Endodermal cell (in vitro differentiated cells): Measurements from ENCODE around the gene USP47. TPM values are rescaled to one million over a fixed set of nuclear protein-coding genes. Genes with fewer than 3 reads are reported as not detected.

Experiments used
- DNase-seq: peaks from one replicate; pipeline ENCODE4 v3.0.0-alpha.2; 2017
- H3K27ac ChIP-seq: 2 replicates; pipeline ENCODE4 v1.5.1; 2013; ENCODE audit warnings: mild to moderate bottlenecking, low read depth, low read length, moderate library complexity
- H3K27me3 ChIP-seq: 2 replicates; pipeline ENCODE4 v1.6.1; 2013; ENCODE audit warnings: mild to moderate bottlenecking, low read length, moderate library complexity; ENCODE audit not compliant: insufficient read depth, control insufficient read depth, poor library complexity, severe bottlenecking
- H3K36me3 ChIP-seq: 2 replicates; pipeline ENCODE4 v1.7.0; 2013; ENCODE audit warnings: mild to moderate bottlenecking, low read length, moderate library complexity; ENCODE audit not compliant: control insufficient read depth, insufficient read depth
- H3K4me1 ChIP-seq: one replicate; pipeline ENCODE4 v1.7.0; 2013; ENCODE audit warnings: low read length; ENCODE audit not compliant: control insufficient read depth, insufficient read depth
- H3K4me3 ChIP-seq: 2 replicates; pipeline ENCODE4 v1.5.1; 2013; ENCODE audit warnings: mild to moderate bottlenecking, low read length, moderate library complexity
- H3K9ac ChIP-seq: 2 replicates; pipeline ENCODE4 v1.6.1; 2013; ENCODE audit warnings: mild to moderate bottlenecking, low read length, moderate library complexity; ENCODE audit not compliant: poor library complexity, severe bottlenecking; ENCODE audit errors: extremely low read depth
- H3K9me3 ChIP-seq: 2 replicates; pipeline ENCODE4 v1.6.1; 2013; ENCODE audit warnings: mild to moderate bottlenecking, low read length, moderate library complexity; ENCODE audit not compliant: control insufficient read depth
- H3K27ac Mint-ChIP-seq: 2 replicates; pipeline ENCODE4 v1.8.0; 2020; ENCODE audit warnings: mixed read lengths
- H3K27me3 Mint-ChIP-seq: 2 replicates; pipeline ENCODE4 v1.8.0; 2021; ENCODE audit warnings: mild to moderate bottlenecking, mixed read lengths; ENCODE audit not compliant: insufficient read depth
- H3K36me3 Mint-ChIP-seq: 2 replicates; pipeline ENCODE4 v1.8.0; 2020; ENCODE audit warnings: low read depth, mixed read lengths
- H3K4me1 Mint-ChIP-seq: 2 replicates; pipeline ENCODE4 v1.8.0; 2020; ENCODE audit warnings: mixed read lengths
- H3K4me3 Mint-ChIP-seq: 2 replicates; pipeline ENCODE4 v1.8.0; 2020; ENCODE audit warnings: mild to moderate bottlenecking, moderate library complexity, mixed read lengths
- H3K9me3 Mint-ChIP-seq: 2 replicates; pipeline ENCODE4 v1.8.0; 2020; ENCODE audit warnings: mild to moderate bottlenecking, mixed read lengths
- WGBS, 2 experiments: methylation state at CpG; one replicate each; pipeline versions ENCODE4 v1.1.5 to v1.1.7; 2013; ENCODE audit warnings: missing lambda C conversion rate in 2 of 2, mixed read lengths in 1 of 2; ENCODE audit not compliant: insufficient coverage in 1 of 2, insufficient read length in 1 of 2; 5-methylcytosine and 5-hydroxymethylcytosine counted together
- total RNA-seq, 2 donors: library from RNA; stranded (reverse); fragmentation: NEBNext Ultra II Directional in 1 of 2; extraction: Animal tissue kit (Norgen Biotek cat#: 25700) in 1 of 2; gene quantifications; 2 replicates in 1 of 2; 3 replicates in 1 of 2; pipeline ENCODE4 v1.2.1, GENCODE V29; 2021
- TF ChIP-seq, protein P1 (sequence below): fragments of 200-600 bp; sonication (generic); conservative IDR thresholded peaks from 2 replicates; pipeline ENCODE4 v1.5.0; 2021; ENCODE audit warnings: antibody characterized with exemption, mild to moderate bottlenecking

USP47 gene
- total RNA-seq, 2 donors from 2014 or later = 26.3 to 26.9 TPM

DNA sequence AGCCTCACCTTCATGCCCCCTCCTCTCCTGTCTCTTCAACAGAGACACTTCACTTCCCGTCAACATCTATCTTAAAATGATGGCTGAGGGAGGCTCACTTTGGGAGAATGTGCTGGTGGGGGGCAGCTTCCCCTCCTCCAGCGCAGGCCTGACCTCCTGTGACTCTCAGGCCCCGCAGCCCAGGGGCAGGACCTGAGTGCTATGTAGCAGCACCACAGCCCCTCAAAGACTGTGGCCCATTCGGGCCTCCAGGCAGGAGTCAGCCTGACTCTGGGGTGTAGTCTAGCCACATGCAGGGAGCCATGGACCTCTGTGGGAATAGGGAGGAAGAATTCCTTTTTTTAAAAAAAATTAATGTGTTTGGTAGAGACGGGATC lies 123.0 kb downstream of the USP47 start:
- WGBS, 2 experiments = 90 to 100% methylated on average over 2 to 5 of the region's 5 CpGs
- TF ChIP-seq, protein P1, sequence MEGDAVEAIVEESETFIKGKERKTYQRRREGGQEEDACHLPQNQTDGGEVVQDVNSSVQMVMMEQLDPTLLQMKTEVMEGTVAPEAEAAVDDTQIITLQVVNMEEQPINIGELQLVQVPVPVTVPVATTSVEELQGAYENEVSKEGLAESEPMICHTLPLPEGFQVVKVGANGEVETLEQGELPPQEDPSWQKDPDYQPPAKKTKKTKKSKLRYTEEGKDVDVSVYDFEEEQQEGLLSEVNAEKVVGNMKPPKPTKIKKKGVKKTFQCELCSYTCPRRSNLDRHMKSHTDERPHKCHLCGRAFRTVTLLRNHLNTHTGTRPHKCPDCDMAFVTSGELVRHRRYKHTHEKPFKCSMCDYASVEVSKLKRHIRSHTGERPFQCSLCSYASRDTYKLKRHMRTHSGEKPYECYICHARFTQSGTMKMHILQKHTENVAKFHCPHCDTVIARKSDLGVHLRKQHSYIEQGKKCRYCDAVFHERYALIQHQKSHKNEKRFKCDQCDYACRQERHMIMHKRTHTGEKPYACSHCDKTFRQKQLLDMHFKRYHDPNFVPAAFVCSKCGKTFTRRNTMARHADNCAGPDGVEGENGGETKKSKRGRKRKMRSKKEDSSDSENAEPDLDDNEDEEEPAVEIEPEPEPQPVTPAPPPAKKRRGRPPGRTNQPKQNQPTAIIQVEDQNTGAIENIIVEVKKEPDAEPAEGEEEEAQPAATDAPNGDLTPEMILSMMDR = no peak
- H3K27ac Mint-ChIP-seq = no peak overlapping the region
- Histone ChIP-seq H3K9ac (no peak overlapping the region), H3K4me3 (no peak overlapping the region), H3K27me3 (no peaks in the 10 kb centered on the region), H3K27ac (no peak overlapping the region), H3K36me3 (peaks cover 15% of the 10 kb centered on the region), H3K4me1 (peaks cover 4% of the 10 kb centered on the region), H3K9me3 (peaks cover 8% of the 10 kb centered on the region)
- H3K9me3 Mint-ChIP-seq = no peaks in the 10 kb centered on the region
- peaks cover 29% of the 10 kb centered on the region for H3K36me3 Mint-ChIP-seq
- no peak for DNase-seq
- no peak overlapping the region for H3K4me3 Mint-ChIP-seq
- no peaks in the 10 kb centered on the region for H3K27me3 Mint-ChIP-seq
- H3K4me1 Mint-ChIP-seq = peaks cover 14% of the 10 kb centered on the region

DNA sequence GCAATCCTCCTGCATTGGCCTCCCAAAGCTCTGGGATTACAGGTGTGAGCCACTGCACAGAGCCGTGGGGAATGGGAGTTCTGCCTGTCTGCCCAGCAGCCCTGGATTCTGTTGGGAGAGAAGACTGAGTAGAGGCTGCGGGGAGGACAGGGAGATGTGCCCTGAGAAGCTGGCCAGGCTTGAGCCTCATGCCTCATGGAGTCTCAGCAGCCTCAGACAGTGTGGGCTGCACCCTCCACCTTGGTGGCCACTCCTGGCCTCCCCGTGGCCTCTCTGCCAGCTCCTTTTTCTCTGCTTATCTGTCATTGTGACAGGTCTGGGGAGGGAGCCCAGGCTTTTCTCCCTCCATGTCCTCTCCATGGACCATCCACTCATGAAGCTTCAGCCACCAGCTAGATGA lies 123.4 kb downstream of the USP47 start:
- peaks cover 15% of the 10 kb centered on the region for H3K36me3 ChIP-seq
- Mint-ChIP-seq H3K4me1 (peaks cover 14% of the 10 kb centered on the region), H3K36me3 (peaks cover 29% of the 10 kb centered on the region), H3K27me3 (no peaks in the 10 kb centered on the region), H3K9me3 (no peaks in the 10 kb centered on the region), H3K4me3 (no peak overlapping the region), H3K27ac (no peak overlapping the region)
- TF ChIP-seq, protein P1 = no peak
- 90 to 91% methylated on average over 3 of the region's 3 CpGs for WGBS, 2 experiments
- H3K27ac ChIP-seq = no peak overlapping the region
- no peak for DNase-seq
- H3K9me3 ChIP-seq = peaks cover 8% of the 10 kb centered on the region
- peaks cover 4% of the 10 kb centered on the region for H3K4me1 ChIP-seq
- no peak overlapping the region for H3K9ac ChIP-seq
- no peaks in the 10 kb centered on the region for H3K27me3 ChIP-seq
- no peak overlapping the region for H3K4me3 ChIP-seq

DNA sequence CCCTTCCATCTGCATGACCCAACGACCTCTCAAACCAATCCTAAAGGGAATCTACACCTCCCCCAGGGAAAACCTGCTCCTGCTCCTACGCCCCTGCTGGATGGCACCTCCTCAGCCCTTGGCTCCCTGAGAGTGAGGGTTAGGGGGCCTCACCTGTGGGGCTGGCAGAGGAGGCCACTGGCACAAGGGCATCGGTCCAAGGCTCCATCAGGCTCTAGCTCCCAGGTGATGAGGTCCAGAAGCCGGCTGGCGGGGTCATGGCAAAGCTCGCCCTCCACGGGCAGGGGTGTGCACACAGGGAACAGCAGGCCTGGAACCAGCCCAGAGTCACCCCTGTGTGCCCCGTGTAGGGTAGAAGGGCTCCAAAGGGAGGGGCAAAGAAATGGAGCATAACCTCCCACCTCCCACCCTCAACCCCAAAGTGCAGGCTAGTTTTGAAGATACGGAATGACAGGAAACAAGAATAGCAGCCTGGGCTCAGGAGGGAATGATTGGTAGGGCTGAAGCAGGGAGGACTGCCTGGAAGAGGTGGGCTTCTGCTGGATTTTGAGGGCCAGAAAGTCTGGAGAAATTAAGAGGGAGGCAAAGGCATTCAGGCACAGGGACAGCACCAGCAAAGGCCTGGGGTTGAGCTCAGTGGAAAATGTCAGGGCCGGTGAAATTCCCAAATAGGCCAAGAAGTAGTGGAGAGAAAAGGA lies 124.0 kb downstream of the USP47 start:
- H3K9me3 ChIP-seq = peaks cover 8% of the 10 kb centered on the region
- no peaks in the 10 kb centered on the region for H3K27me3 Mint-ChIP-seq
- no peak overlapping the region for H3K9ac ChIP-seq
- no peak overlapping the region for H3K27ac Mint-ChIP-seq
- H3K9me3 Mint-ChIP-seq = no peaks in the 10 kb centered on the region
- H3K27ac ChIP-seq = no peak overlapping the region
- peaks cover 14% of the 10 kb centered on the region for H3K4me1 Mint-ChIP-seq
- peaks cover 15% of the 10 kb centered on the region for H3K36me3 ChIP-seq
- H3K4me3 Mint-ChIP-seq = no peak overlapping the region
- no peaks in the 10 kb centered on the region for H3K27me3 ChIP-seq
- TF ChIP-seq, protein P1 = no peak
- WGBS, 2 experiments = 79 to 94% methylated on average over 2 to 10 of the region's 10 CpGs
- no peak for DNase-seq
- H3K36me3 Mint-ChIP-seq = peaks cover 29% of the 10 kb centered on the region
- peaks cover 4% of the 10 kb centered on the region for H3K4me1 ChIP-seq
- H3K4me3 ChIP-seq = no peak overlapping the region
